GM21447 (cell line): ENCODE data around the gene CATSPER4.

ENCODE experiments used
- ATAC-seq: cut with Tn5 transposase; IDR thresholded peaks from one replicate; pipeline ENCODE4 v1.9.1; 2021; ENCODE audit not compliant: unreplicated experiment

The CATSPER4 gene

DNA sequence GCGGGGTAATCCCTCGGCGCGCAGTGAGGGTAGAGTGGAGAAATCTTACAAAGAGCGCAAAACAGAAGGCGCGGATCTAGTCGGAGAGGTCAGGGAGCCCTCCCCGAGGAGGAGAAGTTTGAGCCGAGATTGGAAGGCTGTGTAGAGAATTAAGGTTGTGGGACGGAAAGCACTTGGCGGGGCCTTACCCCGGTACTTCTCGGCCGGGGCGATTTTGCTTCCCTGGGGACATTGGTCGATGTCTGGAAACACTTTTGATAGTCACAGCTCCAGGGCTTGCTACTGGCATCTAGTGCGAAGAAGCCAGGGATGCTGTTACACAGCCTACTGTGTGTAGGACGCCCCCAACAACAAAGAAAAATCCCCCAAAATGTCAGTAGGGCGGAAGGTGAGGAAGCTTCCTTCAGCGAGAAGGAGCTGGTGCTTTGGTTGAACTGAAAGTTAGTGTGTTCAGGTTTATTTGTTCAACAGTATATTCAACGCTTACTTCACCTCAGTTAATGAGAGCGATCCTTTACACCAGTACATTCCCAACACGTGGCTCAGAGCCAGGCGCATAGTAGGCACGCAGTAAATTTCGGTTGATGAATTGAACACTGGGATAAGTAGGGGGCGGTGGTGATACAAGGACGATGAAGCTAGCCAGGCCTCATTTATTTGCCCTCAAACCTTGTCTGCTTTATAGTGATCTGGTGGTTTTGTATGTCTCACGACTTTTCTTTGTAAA is 44.4 kb downstream of the CATSPER4 start:
- ATAC-seq: peak; percentile 1

DNA sequence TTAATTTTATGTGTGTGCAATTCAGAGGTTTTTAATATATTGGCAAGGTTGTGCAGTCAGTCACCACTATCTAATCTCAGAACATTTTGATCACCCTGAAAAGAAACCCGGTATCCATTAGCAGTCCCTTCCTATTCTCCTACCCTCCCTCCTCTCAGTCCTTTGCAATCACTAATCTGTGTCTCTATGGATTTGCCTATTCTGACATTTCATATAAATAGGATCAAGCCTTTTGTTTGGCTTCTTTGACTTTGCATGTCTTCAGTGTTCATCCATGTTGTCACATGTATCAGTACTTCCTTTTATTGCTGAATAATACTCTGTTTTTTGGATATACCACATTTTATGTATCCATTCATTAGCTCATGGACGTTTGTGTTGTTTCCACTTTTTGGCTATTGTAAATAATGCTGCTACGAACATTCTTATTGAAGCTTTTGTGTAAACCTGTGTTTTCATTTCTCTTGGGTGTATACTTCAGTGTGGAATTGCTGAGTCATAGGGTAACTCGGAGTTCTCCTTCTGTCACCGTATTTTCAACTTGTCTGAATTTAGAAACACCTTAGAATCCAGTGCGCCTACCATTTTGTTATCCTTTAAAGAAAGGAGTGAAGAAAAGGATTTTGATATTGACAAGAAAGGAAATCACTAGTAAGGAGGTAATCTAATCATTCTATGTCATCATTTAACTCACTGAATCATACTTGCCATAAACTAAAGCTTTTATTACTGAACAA is 47.0 kb downstream of the CATSPER4 start:
- ATAC-seq: no peak

DNA sequence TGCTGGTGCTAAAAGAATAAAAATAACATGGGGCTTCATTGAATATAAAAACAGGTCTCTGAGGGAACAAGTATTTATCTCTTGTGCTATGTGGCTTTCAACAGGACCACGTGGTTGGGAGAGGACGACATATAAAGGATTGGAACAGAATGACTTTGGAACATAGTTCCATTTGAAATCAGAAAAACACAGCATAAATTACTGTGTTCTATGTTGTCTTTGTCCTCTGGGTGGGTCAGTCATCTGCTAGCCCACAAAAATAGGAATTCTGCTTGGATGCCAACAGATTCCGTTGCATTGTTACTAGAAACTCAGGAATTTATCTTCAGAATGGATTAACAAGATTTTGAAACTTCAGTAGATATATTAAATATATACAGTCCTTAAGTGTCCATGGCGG is 49.5 kb downstream of the CATSPER4 start:
- ATAC-seq: no peak
